Sigmoid colon (tissue), 3 donors: ENCODE measurements around the gene C12orf57.

Experiments
- POLR2A ChIP-seq, 2 donors: fragments of 450-650 bp; IDR thresholded peaks; one replicate each; pipeline ENCODE4 v1.6.1; 2016; ENCODE audit warnings: antibody characterized with exemption in 2 of 2, mild to moderate bottlenecking in 2 of 2, moderate library complexity in 2 of 2
- TF ChIP-seq, protein P1 (sequence below), 4 experiments: fragments of 450-650 bp in 3 of 4; fragments of 200-600 bp in 1 of 4; IDR thresholded peaks; one replicate each; pipeline ENCODE4 v1.5.1; 2016 to 2019; ENCODE audit warnings: antibody characterized with exemption in 4 of 4, mild to moderate bottlenecking in 3 of 4, moderate library complexity in 2 of 4

DNA sequence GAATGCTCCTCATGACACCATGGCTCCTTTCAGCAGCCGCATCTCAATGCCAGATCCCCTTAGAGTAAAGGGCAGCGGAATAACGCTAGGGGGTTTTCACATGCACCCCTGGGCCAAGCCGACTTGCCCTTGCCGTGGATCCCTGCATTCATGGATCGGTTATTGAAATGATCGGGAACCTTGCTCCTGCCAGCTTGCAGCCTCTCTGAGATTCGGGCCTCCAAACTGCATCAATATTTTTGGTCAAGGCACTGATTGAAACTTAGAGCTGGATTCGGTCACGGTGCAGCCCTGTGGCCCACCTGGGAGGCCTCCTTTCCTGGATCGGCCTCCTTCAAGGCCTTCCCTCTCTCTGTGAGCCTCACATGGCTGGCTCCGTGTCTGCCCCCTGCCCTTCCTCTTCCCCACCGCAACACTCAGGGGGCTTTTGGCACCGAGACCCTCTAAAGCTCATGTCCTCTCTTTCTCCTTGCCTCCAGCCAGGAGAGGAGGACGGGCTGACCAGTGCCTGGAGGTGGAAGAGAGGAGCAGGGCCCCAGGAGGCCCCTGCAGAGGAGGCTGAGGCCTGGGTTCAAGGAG, 9.1 kb downstream of the C12orf57 start:
- TF ChIP-seq, protein P1, sequence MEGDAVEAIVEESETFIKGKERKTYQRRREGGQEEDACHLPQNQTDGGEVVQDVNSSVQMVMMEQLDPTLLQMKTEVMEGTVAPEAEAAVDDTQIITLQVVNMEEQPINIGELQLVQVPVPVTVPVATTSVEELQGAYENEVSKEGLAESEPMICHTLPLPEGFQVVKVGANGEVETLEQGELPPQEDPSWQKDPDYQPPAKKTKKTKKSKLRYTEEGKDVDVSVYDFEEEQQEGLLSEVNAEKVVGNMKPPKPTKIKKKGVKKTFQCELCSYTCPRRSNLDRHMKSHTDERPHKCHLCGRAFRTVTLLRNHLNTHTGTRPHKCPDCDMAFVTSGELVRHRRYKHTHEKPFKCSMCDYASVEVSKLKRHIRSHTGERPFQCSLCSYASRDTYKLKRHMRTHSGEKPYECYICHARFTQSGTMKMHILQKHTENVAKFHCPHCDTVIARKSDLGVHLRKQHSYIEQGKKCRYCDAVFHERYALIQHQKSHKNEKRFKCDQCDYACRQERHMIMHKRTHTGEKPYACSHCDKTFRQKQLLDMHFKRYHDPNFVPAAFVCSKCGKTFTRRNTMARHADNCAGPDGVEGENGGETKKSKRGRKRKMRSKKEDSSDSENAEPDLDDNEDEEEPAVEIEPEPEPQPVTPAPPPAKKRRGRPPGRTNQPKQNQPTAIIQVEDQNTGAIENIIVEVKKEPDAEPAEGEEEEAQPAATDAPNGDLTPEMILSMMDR (IDR thresholded peaks at IDR 0.05), result no peak
- TF ChIP-seq POLR2A (IDR thresholded peaks at IDR 0.05), result no peak
